AG09309 (cell line): Measurements from ENCODE around the gene PGLYRP1.

Experiments used
- DNase-seq: peaks from one replicate; pipeline ENCODE4 v3.0.0-alpha.2; 2010; ENCODE audit warnings: low read depth
- H3K4me3 ChIP-seq: 2 replicates; pipeline ENCODE4 v1.5.1; 2011; ENCODE audit warnings: mild to moderate bottlenecking, low read depth, low read length, moderate library complexity; ENCODE audit not compliant: control insufficient read depth
- CTCF ChIP-seq: IDR thresholded peaks from 2 replicates; pipeline ENCODE4 v1.5.1; 2011; ENCODE audit warnings: mild to moderate bottlenecking, low read depth, low read length, inconsistent platforms; ENCODE audit not compliant: insufficient read depth, control insufficient read depth; ENCODE audit errors: missing control alignments

PGLYRP1 gene

GRCh38 chr19:45972081-45972946 lies 50.5 kb downstream of the PGLYRP1 start:
- TF ChIP-seq CTCF, result no peak
- DNase-seq, result no peak
- H3K4me3 ChIP-seq, result no peak overlapping the region

GRCh38 chr19:45971260-45971902 lies 51.5 kb downstream of the PGLYRP1 start:
- no peak overlapping the region for H3K4me3 ChIP-seq
- TF ChIP-seq CTCF, result no peak
- DNase-seq, result no peak

- no peak overlapping the region for H3K4me3 ChIP-seq
- no peak for DNase-seq
- TF ChIP-seq CTCF, result no peak
Observed at GRCh38 chr19:45969676-45970075, 53.2 kb downstream of the PGLYRP1 start.
